ENCODE data around the gene CPTP. TPM values are rescaled to one million over a fixed set of nuclear protein-coding genes. Genes with fewer than 3 reads are reported as not detected.

The CPTP gene
- total RNA-seq, 4 donors from 2014 or later: 10.7 to 94.0 (median 84.6) TPM

GRCh38 chr1:1359664-1360468 is 35.3 kb downstream of the CPTP start:
- no peaks in the 10 kb centered on the region for H3K9me3 ChIP-seq
- H3K36me3 ChIP-seq: no peaks in the 10 kb centered on the region
- peaks cover 0 to 8% of the 10 kb centered on the region in 2 donors for H3K27me3 ChIP-seq
- peak overlapping the region; percentile 41 to 92 (median 76) for H3K27ac ChIP-seq
- TF ChIP-seq, protein P1, sequence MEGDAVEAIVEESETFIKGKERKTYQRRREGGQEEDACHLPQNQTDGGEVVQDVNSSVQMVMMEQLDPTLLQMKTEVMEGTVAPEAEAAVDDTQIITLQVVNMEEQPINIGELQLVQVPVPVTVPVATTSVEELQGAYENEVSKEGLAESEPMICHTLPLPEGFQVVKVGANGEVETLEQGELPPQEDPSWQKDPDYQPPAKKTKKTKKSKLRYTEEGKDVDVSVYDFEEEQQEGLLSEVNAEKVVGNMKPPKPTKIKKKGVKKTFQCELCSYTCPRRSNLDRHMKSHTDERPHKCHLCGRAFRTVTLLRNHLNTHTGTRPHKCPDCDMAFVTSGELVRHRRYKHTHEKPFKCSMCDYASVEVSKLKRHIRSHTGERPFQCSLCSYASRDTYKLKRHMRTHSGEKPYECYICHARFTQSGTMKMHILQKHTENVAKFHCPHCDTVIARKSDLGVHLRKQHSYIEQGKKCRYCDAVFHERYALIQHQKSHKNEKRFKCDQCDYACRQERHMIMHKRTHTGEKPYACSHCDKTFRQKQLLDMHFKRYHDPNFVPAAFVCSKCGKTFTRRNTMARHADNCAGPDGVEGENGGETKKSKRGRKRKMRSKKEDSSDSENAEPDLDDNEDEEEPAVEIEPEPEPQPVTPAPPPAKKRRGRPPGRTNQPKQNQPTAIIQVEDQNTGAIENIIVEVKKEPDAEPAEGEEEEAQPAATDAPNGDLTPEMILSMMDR (IDR thresholded peaks at IDR 0.05): no peak
- TF ChIP-seq POLR2A (IDR thresholded peaks at IDR 0.05): no peak
- H3K4me3 ChIP-seq: no peak overlapping the region
- peaks cover 0 to 52% (median 9%) of the 10 kb centered on the region in 4 donors for H3K4me1 ChIP-seq
- DNase-seq: no peak

GRCh38 chr1:1360506-1361169 is 36.0 kb downstream of the CPTP start:
- no peak overlapping the region for H3K4me3 ChIP-seq
- no peak for DNase-seq
- no peaks in the 10 kb centered on the region for H3K9me3 ChIP-seq
- peak overlapping the region; percentile 41 to 92 (median 76) for H3K27ac ChIP-seq
- no peaks in the 10 kb centered on the region for H3K36me3 ChIP-seq
- TF ChIP-seq POLR2A (IDR thresholded peaks at IDR 0.05): no peak
- TF ChIP-seq, protein P1 (IDR thresholded peaks at IDR 0.05): no peak
- no peaks in the 10 kb centered on the region for H3K27me3 ChIP-seq
- peaks cover 0 to 45% (median 2%) of the 10 kb centered on the region in 4 donors for H3K4me1 ChIP-seq

GRCh38 chr1:1361233-1361981 is 36.8 kb downstream of the CPTP start:
- peaks cover 0 to 37% (median 2%) of the 10 kb centered on the region in 4 donors for H3K4me1 ChIP-seq

DNA sequence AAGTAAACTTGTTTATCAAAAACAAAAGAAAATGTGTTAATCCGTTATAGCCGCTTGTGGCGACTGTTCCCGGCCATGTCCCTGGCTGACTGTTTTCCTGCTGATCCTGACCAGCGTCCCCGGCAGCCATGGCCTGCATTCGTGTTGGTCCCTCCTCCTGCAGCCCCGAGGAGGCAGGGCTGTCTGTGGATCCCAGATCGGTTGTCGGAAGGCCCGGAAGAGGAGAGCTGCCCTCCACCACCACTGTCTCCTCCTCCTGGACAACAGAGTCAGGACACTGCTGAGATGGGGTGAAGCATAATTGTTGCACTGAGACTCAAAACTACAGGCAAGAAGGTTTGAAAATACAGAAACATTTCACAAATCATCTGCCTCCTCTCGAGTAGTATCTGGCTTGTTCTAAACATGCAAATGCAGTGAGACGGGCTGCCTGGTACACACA is 37.4 kb downstream of the CPTP start:
- no peaks in the 10 kb centered on the region for H3K27me3 ChIP-seq
- peaks cover 0 to 32% (median 2%) of the 10 kb centered on the region in 4 donors for H3K4me1 ChIP-seq
- H3K9me3 ChIP-seq: no peaks in the 10 kb centered on the region
- no peak overlapping the region for H3K4me3 ChIP-seq
- peak in 1 of 3 donors; percentile 51 for DNase-seq
- H3K27ac ChIP-seq: peak overlapping the region; percentile 5 to 85 (median 55)
- TF ChIP-seq, protein P1 (IDR thresholded peaks at IDR 0.05): no peak
- no peak for TF ChIP-seq POLR2A (IDR thresholded peaks at IDR 0.05)
- no peaks in the 10 kb centered on the region for H3K36me3 ChIP-seq

More at GRCh38 chr1:1361233-1361981, 36.8 kb downstream of the CPTP start:
- Histone ChIP-seq H3K27ac (peak overlapping the region; percentile 17 to 85 (median 55)), H3K9me3 (no peaks in the 10 kb centered on the region), H3K27me3 (no peaks in the 10 kb centered on the region), H3K4me3 (no peak overlapping the region), H3K36me3 (no peaks in the 10 kb centered on the region)
- no peak for DNase-seq
- TF ChIP-seq POLR2A (IDR thresholded peaks at IDR 0.05): no peak
- TF ChIP-seq, protein P1 (IDR thresholded peaks at IDR 0.05): no peak

DNA sequence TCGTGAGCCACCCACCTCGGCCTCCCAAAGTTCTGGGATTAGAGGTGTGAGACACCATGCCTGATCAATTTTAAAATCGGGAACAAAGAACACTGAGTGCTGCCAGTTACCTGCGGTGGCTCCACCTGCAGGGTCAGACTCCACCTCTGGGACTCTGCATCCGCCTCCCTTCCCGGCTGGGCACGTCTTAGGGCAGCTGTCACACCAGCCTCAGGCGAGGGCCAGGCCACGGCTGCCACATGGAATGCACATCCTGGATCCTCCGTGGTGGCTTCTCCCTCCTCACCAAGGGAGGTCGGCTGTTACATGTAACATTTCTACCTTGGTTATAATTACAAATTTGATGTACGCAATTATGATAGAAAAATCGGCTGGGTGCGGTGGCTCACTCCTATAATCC is 39.7 kb downstream of the CPTP start:
- no peak overlapping the region for H3K27ac ChIP-seq
- TF ChIP-seq POLR2A (IDR thresholded peaks at IDR 0.05): no peak
- TF ChIP-seq, protein P1 (IDR thresholded peaks at IDR 0.05): no peak
- peak in 1 of 3 donors; percentile 55 for DNase-seq
- no peaks in the 10 kb centered on the region for H3K36me3 ChIP-seq
- no peak overlapping the region for H3K4me3 ChIP-seq
- H3K9me3 ChIP-seq: no peaks in the 10 kb centered on the region
- H3K27me3 ChIP-seq: no peaks in the 10 kb centered on the region
- H3K4me1 ChIP-seq: peaks cover 0 to 20% (median 0%) of the 10 kb centered on the region in 4 donors

All from Peyer's patch (tissue), 4 donors.